Calu3 (cell line): ENCODE data around the gene CTIF. TPM values are rescaled to one million over a fixed set of nuclear protein-coding genes. Genes with fewer than 3 reads are reported as not detected.

Experiments
- BruUV-seq: library from RNA; stranded (reverse); fragments of 400-500 nt; replicated peaks from 2 replicates; lab custom pipeline; 2021; lab: Mats Ljungman, UMichigan
- CTCF ChIA-PET: fragments of 300-600 bp; sonication (Branson Sonifier 250); formaldehyde crosslinking; loops from one replicate; lab custom pipeline; 2022; ENCODE audit warnings: antibody characterized with exemption; lab: Charles Lee
- DNase-seq: peaks from one replicate; pipeline ENCODE4 v3.0.0; 2022
- H3K27ac Mint-ChIP-seq: one replicate; pipeline ENCODE4 v1.8.0; 2022; ENCODE audit warnings: mixed read lengths; ENCODE audit not compliant: unreplicated experiment
- H3K27me3 Mint-ChIP-seq: one replicate; pipeline ENCODE4 v1.8.0; 2022; ENCODE audit warnings: mixed read lengths; ENCODE audit not compliant: unreplicated experiment
- H3K36me3 Mint-ChIP-seq: one replicate; pipeline ENCODE4 v1.8.0; 2022; ENCODE audit warnings: mild to moderate bottlenecking, moderate library complexity, mixed read lengths; ENCODE audit not compliant: insufficient read depth, unreplicated experiment
- H3K4me1 Mint-ChIP-seq: one replicate; pipeline ENCODE4 v1.8.0; 2022; ENCODE audit warnings: mild to moderate bottlenecking, low read depth, mixed read lengths; ENCODE audit not compliant: unreplicated experiment
- H3K4me3 Mint-ChIP-seq: one replicate; pipeline ENCODE4 v1.8.0; 2022; ENCODE audit warnings: mild to moderate bottlenecking, low read depth, moderate library complexity, mixed read lengths; ENCODE audit not compliant: unreplicated experiment
- H3K9me3 Mint-ChIP-seq: one replicate; pipeline ENCODE4 v1.8.0; 2022; ENCODE audit warnings: low read depth, mixed read lengths; ENCODE audit not compliant: unreplicated experiment
- CTCF ChIP-seq: fragments of 200-600 bp; IDR thresholded peaks from one replicate; pipeline ENCODE4 v1.8.0; 2022; ENCODE audit warnings: antibody characterized with exemption; ENCODE audit not compliant: unreplicated experiment
- intact Hi-C: fragments of 100-400 bp; cut with micrococcal nuclease; formaldehyde crosslinking; loops from one replicate; pipeline ENCODE4 v1.10.0; 2022; ENCODE audit not compliant: unreplicated experiment
- total RNA-seq: library from RNA; stranded (reverse); gene quantifications from 2 replicates; pipeline ENCODE4 v1.2.3, GENCODE V29; 2022

Gene CTIF
- total RNA-seq, 1 experiment from 2014 or later, result 40.8 TPM

- intact Hi-C loops, result no loop called here
- H3K27me3 Mint-ChIP-seq, result no peaks in the 10 kb centered on the region
- no peak for DNase-seq
- TF ChIP-seq CTCF, result no peak
- H3K36me3 Mint-ChIP-seq, result no peaks in the 10 kb centered on the region
- no peaks in the 10 kb centered on the region for H3K9me3 Mint-ChIP-seq
- BruUV-seq, result no TSS peak
- H3K27ac Mint-ChIP-seq, result no peak overlapping the region
- CTCF ChIA-PET, result no interaction called here
- H3K4me3 Mint-ChIP-seq, result no peak overlapping the region
- H3K4me1 Mint-ChIP-seq, result no peaks in the 10 kb centered on the region
Observed at GRCh38 chr18:48581941-48582340, 43.1 kb downstream of the CTIF start.

GRCh38 chr18:48582946-48583345, 44.1 kb downstream of the CTIF start:
- CTCF ChIA-PET, result no interaction called here
- Mint-ChIP-seq H3K36me3 (no peaks in the 10 kb centered on the region), H3K27me3 (no peaks in the 10 kb centered on the region), H3K4me1 (no peaks in the 10 kb centered on the region), H3K27ac (no peak overlapping the region), H3K9me3 (no peaks in the 10 kb centered on the region), H3K4me3 (no peak overlapping the region)
- no peak for TF ChIP-seq CTCF
- intact Hi-C loops, result no loop called here
- no TSS peak for BruUV-seq
- DNase-seq, result no peak

GRCh38 chr18:48583573-48583972, 44.7 kb downstream of the CTIF start:
- Mint-ChIP-seq H3K4me3 (no peak overlapping the region), H3K27ac (no peak overlapping the region), H3K36me3 (no peaks in the 10 kb centered on the region), H3K27me3 (no peaks in the 10 kb centered on the region), H3K4me1 (no peaks in the 10 kb centered on the region), H3K9me3 (no peaks in the 10 kb centered on the region)
- no TSS peak for BruUV-seq
- intact Hi-C loops, result no loop called here
- no peak for DNase-seq
- no peak for TF ChIP-seq CTCF
- CTCF ChIA-PET, result no interaction called here

- intact Hi-C loops, result no loop called here
- Mint-ChIP-seq H3K9me3 (no peaks in the 10 kb centered on the region), H3K27ac (no peak overlapping the region), H3K4me3 (no peak overlapping the region), H3K36me3 (no peaks in the 10 kb centered on the region), H3K4me1 (no peaks in the 10 kb centered on the region), H3K27me3 (no peaks in the 10 kb centered on the region)
- CTCF ChIA-PET, result no interaction called here
- no peak for TF ChIP-seq CTCF
- no TSS peak for BruUV-seq
- no peak for DNase-seq
Observed at GRCh38 chr18:48589797-48590519, 51.1 kb downstream of the CTIF start.
